Adrenal gland (tissue), 5 donors: ENCODE results near the gene CYSTM1.

Experiments
- CTCF ChIP-seq, 6 experiments: fragments of 450-650 bp in 4 of 6; fragments of 200-600 bp in 2 of 6; sonication (generic) in 1 of 6; IDR thresholded peaks; 1 replicate in 5 of 6; 2 replicates in 1 of 6; pipeline versions ENCODE4 v1.5.1 to v1.8.0; 2016 to 2021; ENCODE audit warnings: antibody characterized with exemption in 6 of 6, mild to moderate bottlenecking in 2 of 6, moderate library complexity in 1 of 6
- POLR2A ChIP-seq, 2 donors: fragments of 450-650 bp; IDR thresholded peaks; one replicate each; pipeline ENCODE4 v1.6.1; 2017; ENCODE audit warnings: antibody characterized with exemption in 2 of 2, mild to moderate bottlenecking in 2 of 2, moderate library complexity in 1 of 2
- donor health status: DM: no; HTN: no; CAD: no.

- no peak for TF ChIP-seq CTCF (IDR thresholded peaks at IDR 0.05)
- TF ChIP-seq POLR2A (IDR thresholded peaks at IDR 0.05): no peak
Measured at GRCh38 chr5:140232731-140233130, 57.7 kb downstream of the CYSTM1 start.
